SK-N-SH treated with all-trans-retinoic acid at 6 μM for 48 hours (cell line): ENCODE data around the gene ARID1B.

Experiments
- ARNTL ChIP-seq: fragments of 450-650 bp; formaldehyde crosslinking; IDR thresholded peaks from 2 replicates; pipeline ENCODE4 v1.5.0; 2020; ENCODE audit warnings: low read depth, mild to moderate bottlenecking, moderate library complexity, borderline replicate concordance
- RARB ChIP-seq: fragments of 250-450 bp; sonication (Bioruptor Pico); IDR thresholded peaks from 2 replicates; pipeline ENCODE4 v1.8.0; 2021; ENCODE audit warnings: mild to moderate bottlenecking, moderate library complexity
- ZFP3 ChIP-seq: fragments of 250-450 bp; sonication (Bioruptor Pico); IDR thresholded peaks from 2 replicates; pipeline ENCODE4 v1.5.0; 2020; ENCODE audit warnings: mild to moderate bottlenecking, moderate library complexity
- ZFP30 ChIP-seq: fragments of 450-650 bp; formaldehyde crosslinking; IDR thresholded peaks from 2 replicates; pipeline ENCODE4 v1.5.0; 2022; ENCODE audit warnings: mild to moderate bottlenecking, moderate library complexity
- ZNF565 ChIP-seq: fragments of 450-650 bp; formaldehyde crosslinking; conservative IDR thresholded peaks from 2 replicates; pipeline ENCODE4 v1.5.0; 2020; ENCODE audit warnings: low read depth, mild to moderate bottlenecking, moderate library complexity
- TF ChIP-seq, protein P1 (sequence below): fragments of 250-450 bp; sonication (Bioruptor Pico); IDR thresholded peaks from 2 replicates; pipeline ENCODE4 v1.8.0; 2020; ENCODE audit warnings: mild to moderate bottlenecking, moderate library complexity, borderline replicate concordance

DNA sequence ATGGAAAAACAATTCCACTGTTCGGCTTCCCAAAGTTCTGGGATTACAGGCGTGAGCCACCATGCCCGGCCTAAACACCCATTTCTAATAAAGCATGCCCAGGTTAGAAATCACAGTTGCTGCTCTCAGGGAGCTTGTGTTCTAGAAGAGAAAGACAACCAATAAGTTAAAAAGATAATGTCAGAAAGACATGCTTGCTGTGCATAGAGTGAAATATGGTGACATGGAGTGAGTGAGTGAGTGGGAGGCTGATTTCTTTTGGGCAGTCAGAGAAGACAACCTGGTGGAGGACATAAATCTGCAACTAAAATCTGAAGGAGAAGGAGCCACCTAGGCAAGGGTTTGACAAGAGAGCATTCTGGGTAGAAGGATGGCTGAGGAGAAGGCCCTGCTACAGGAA lies 222.6 kb downstream of the ARID1B start:
- TF ChIP-seq, protein P1, sequence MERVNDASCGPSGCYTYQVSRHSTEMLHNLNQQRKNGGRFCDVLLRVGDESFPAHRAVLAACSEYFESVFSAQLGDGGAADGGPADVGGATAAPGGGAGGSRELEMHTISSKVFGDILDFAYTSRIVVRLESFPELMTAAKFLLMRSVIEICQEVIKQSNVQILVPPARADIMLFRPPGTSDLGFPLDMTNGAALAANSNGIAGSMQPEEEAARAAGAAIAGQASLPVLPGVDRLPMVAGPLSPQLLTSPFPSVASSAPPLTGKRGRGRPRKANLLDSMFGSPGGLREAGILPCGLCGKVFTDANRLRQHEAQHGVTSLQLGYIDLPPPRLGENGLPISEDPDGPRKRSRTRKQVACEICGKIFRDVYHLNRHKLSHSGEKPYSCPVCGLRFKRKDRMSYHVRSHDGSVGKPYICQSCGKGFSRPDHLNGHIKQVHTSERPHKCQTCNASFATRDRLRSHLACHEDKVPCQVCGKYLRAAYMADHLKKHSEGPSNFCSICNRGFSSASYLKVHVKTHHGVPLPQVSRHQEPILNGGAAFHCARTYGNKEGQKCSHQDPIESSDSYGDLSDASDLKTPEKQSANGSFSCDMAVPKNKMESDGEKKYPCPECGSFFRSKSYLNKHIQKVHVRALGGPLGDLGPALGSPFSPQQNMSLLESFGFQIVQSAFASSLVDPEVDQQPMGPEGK (CRISPR knock-in tag), result no peak
- TF ChIP-seq RARB (CRISPR knock-in tag), result no peak
- no peak for TF ChIP-seq ZFP3 (CRISPR knock-in tag)
- TF ChIP-seq ZNF565 (CRISPR knock-in tag), result no peak
- TF ChIP-seq ARNTL, result no peak
- TF ChIP-seq ZFP30 (CRISPR knock-in tag), result no peak
